Activated naive CD4-positive, alpha-beta T cell (primary cell): ENCODE measurements around the gene MAPK14.
"Not testable (repeated sequence)": the region's sequence is repeated elsewhere in the genome, so short reads cannot be mapped to it uniquely, and the experiment has no call there.

Experiments
- DNase-seq, 4 experiments: peaks; one replicate each; lab custom pipeline; 2025; lab: John Stamatoyannopoulos, UW

Gene MAPK14

GRCh38 chr6:36123270-36124139 is 95.9 kb downstream of the MAPK14 start:
- DNase-seq: peak; percentile 59 to 79 (median 66)

GRCh38 chr6:36124346-36124745 is 96.7 kb downstream of the MAPK14 start:
- not testable (repeated sequence) for DNase-seq

- no peak for DNase-seq
Measured at GRCh38 chr6:36124881-36125280, 97.3 kb downstream of the MAPK14 start.

- DNase-seq: no peak
Measured at GRCh38 chr6:36125575-36125974, 98.0 kb downstream of the MAPK14 start.

- no peak for DNase-seq
Measured at GRCh38 chr6:36126121-36126520, 98.5 kb downstream of the MAPK14 start.

- DNase-seq: no peak
Measured at GRCh38 chr6:36126553-36127458, 99.2 kb downstream of the MAPK14 start.

GRCh38 chr6:36127462-36128016 is 99.9 kb downstream of the MAPK14 start:
- DNase-seq: no peak

GRCh38 chr6:36128073-36128472 is 100.5 kb downstream of the MAPK14 start:
- no peak for DNase-seq

GRCh38 chr6:36128793-36129192 is 101.2 kb downstream of the MAPK14 start:
- DNase-seq: no peak

- DNase-seq: not testable (repeated sequence)
Measured at GRCh38 chr6:36129334-36129733, 101.7 kb downstream of the MAPK14 start.

GRCh38 chr6:36129941-36130666 is 102.5 kb downstream of the MAPK14 start, which contains the start of gene MAPK13:
MAPK13 (plus strand) TSS chr6:36130513; CDS start chr6:36130583, 70 bp downstream.
- peak in 1 of 4 experiments; percentile 39 for DNase-seq

- peak in 2 of 4 experiments; percentile 42 to 49 for DNase-seq
Measured at GRCh38 chr6:36130667-36131510, 103.3 kb downstream of the MAPK14 start.

GRCh38 chr6:36131511-36132245 is 104.1 kb downstream of the MAPK14 start:
- peak in 1 of 4 experiments; percentile 13 for DNase-seq

GRCh38 chr6:36132246-36132895 is 104.8 kb downstream of the MAPK14 start:
- no peak for DNase-seq

GRCh38 chr6:36133148-36133547 is 105.5 kb downstream of the MAPK14 start:
- DNase-seq: no peak

- DNase-seq: no peak
Measured at GRCh38 chr6:36133912-36134311, 106.3 kb downstream of the MAPK14 start.

GRCh38 chr6:36135053-36135731 is 107.6 kb downstream of the MAPK14 start:
- no peak for DNase-seq

GRCh38 chr6:36136034-36136433 is 108.4 kb downstream of the MAPK14 start:
- DNase-seq: no peak

GRCh38 chr6:36136551-36136950 is 108.9 kb downstream of the MAPK14 start:
- DNase-seq: no peak
